Muscle of leg (tissue), 11 donors: Measurements from ENCODE around the gene ATM. TPM values are rescaled to one million over a fixed set of nuclear protein-coding genes. Genes with fewer than 3 reads are reported as not detected.

ENCODE experiments used
- DNase-seq: peaks from one replicate; pipeline ENCODE4 v3.0.0; 2013
- H3K27ac ChIP-seq: one replicate; pipeline ENCODE4 v1.5.1; 2013; ENCODE audit warnings: mild to moderate bottlenecking, low read length, control low read depth
- H3K27me3 ChIP-seq: one replicate; pipeline ENCODE4 v1.6.1; 2013; ENCODE audit warnings: low read length; ENCODE audit not compliant: control insufficient read depth, insufficient read depth
- H3K36me3 ChIP-seq: one replicate; pipeline ENCODE4 v1.6.1; 2013; ENCODE audit warnings: low read length; ENCODE audit not compliant: control insufficient read depth, insufficient read depth
- H3K4me1 ChIP-seq: one replicate; pipeline ENCODE4 v1.6.1; 2013; ENCODE audit warnings: low read length; ENCODE audit not compliant: control insufficient read depth, insufficient read depth
- H3K4me3 ChIP-seq: one replicate; pipeline ENCODE4 v1.5.1; 2013; ENCODE audit warnings: low read length, control low read depth
- H3K9me3 ChIP-seq: replicated peaks from 2 replicates; pipeline ENCODE4 v1.6.1; 2013; ENCODE audit warnings: low read depth, low read length; ENCODE audit not compliant: control insufficient read depth
- WGBS: methylation state at CpG from one replicate; pipeline ENCODE4 v1.1.5; 2013; ENCODE audit warnings: missing lambda C conversion rate; ENCODE audit not compliant: insufficient coverage; 5-methylcytosine and 5-hydroxymethylcytosine counted together
- polyA plus RNA-seq, 8 donors: library from polyadenylated mRNA; unstranded; fragments of 120-200 nt; gene quantifications; one replicate each; pipeline versions ENCODE4 v1.2.1 to v1.2.3, GENCODE V29; 2013; ENCODE audit warnings: inconsistent platforms in 1 of 8, low replicate concordance in 1 of 8; ENCODE audit not compliant: insufficient read length in 8 of 8, insufficient read depth in 1 of 8
- total RNA-seq: library from RNA; stranded (reverse); fragments of 120-200 nt; gene quantifications from one replicate; pipeline ENCODE4 v1.2.4, GENCODE V29; 2013

Gene ATM
- total and polyA plus RNA-seq, 9 donors = 27.8 to 53.8 (median 35.8) TPM

GRCh38 chr11:108204929-108205499 lies 17.9 kb upstream of the ATM start:
- Histone ChIP-seq H3K4me3 (no peak overlapping the region), H3K9me3 (peaks cover 29% of the 10 kb centered on the region), H3K27me3 (no peaks in the 10 kb centered on the region), H3K4me1 (no peaks in the 10 kb centered on the region), H3K36me3 (peaks cover 31% of the 10 kb centered on the region), H3K27ac (no peak overlapping the region)
- DNase-seq = no peak
- WGBS = no CpG with 5 or more reads among the region's 4 CpGs

- Histone ChIP-seq H3K9me3 (peaks cover 29% of the 10 kb centered on the region), H3K4me1 (no peaks in the 10 kb centered on the region), H3K27me3 (no peaks in the 10 kb centered on the region), H3K4me3 (no peak overlapping the region), H3K27ac (no peak overlapping the region), H3K36me3 (peaks cover 34% of the 10 kb centered on the region)
- no peak for DNase-seq
- 98% methylated on average over 4 of the region's 6 CpGs for WGBS
Measured at GRCh38 chr11:108206171-108206570, 16.7 kb upstream of the ATM start.

- DNase-seq = no peak
- 83% methylated on average over 7 of the region's 8 CpGs for WGBS
- Histone ChIP-seq H3K27me3 (no peaks in the 10 kb centered on the region), H3K4me3 (no peak overlapping the region), H3K36me3 (peaks cover 38% of the 10 kb centered on the region), H3K9me3 (peaks cover 32% of the 10 kb centered on the region), H3K27ac (no peak overlapping the region), H3K4me1 (no peaks in the 10 kb centered on the region)
Measured at GRCh38 chr11:108206969-108207682, 15.7 kb upstream of the ATM start.

GRCh38 chr11:108207683-108208060 lies 15.2 kb upstream of the ATM start:
- Histone ChIP-seq H3K27ac (no peak overlapping the region), H3K27me3 (no peaks in the 10 kb centered on the region), H3K9me3 (peaks cover 32% of the 10 kb centered on the region), H3K4me1 (no peaks in the 10 kb centered on the region), H3K36me3 (peaks cover 42% of the 10 kb centered on the region), H3K4me3 (no peak overlapping the region)
- DNase-seq = no peak
- 94% methylated on average over 3 of the region's 6 CpGs for WGBS

GRCh38 chr11:108210441-108210840 lies 12.4 kb upstream of the ATM start:
- Histone ChIP-seq H3K9me3 (peaks cover 21% of the 10 kb centered on the region), H3K27ac (no peak overlapping the region), H3K4me3 (no peak overlapping the region), H3K4me1 (no peaks in the 10 kb centered on the region), H3K27me3 (no peaks in the 10 kb centered on the region), H3K36me3 (peaks cover 36% of the 10 kb centered on the region)
- DNase-seq = no peak
- no CpG with 5 or more reads among the region's 1 CpG for WGBS

- Histone ChIP-seq H3K4me1 (no peaks in the 10 kb centered on the region), H3K27ac (no peak overlapping the region), H3K36me3 (peaks cover 15% of the 10 kb centered on the region), H3K4me3 (no peak overlapping the region), H3K9me3 (peaks cover 3% of the 10 kb centered on the region), H3K27me3 (no peaks in the 10 kb centered on the region)
- no CpG with 5 or more reads among the region's 2 CpGs for WGBS
- DNase-seq = no peak
Measured at GRCh38 chr11:108213784-108214183, 9.1 kb upstream of the ATM start.

- Histone ChIP-seq H3K36me3 (peaks cover 10% of the 10 kb centered on the region), H3K9me3 (no peaks in the 10 kb centered on the region), H3K27ac (no peak overlapping the region), H3K4me1 (peaks cover 8% of the 10 kb centered on the region), H3K4me3 (no peak overlapping the region), H3K27me3 (no peaks in the 10 kb centered on the region)
- DNase-seq = no peak
- no CpG with 5 or more reads among the region's 4 CpGs for whole genome bisulfite sequencing
Measured at GRCh38 chr11:108216988-108217387, 5.9 kb upstream of the ATM start.

GRCh38 chr11:108218455-108218854 lies 4.4 kb upstream of the ATM start:
- Histone ChIP-seq H3K27me3 (no peaks in the 10 kb centered on the region), H3K9me3 (no peaks in the 10 kb centered on the region), H3K4me1 (peaks cover 8% of the 10 kb centered on the region), H3K27ac (no peak overlapping the region), H3K36me3 (peaks cover 5% of the 10 kb centered on the region), H3K4me3 (no peak overlapping the region)
- no CpG with 5 or more reads among the region's 2 CpGs for WGBS
- no peak for DNase-seq

- Histone ChIP-seq H3K36me3 (peaks cover 3% of the 10 kb centered on the region), H3K27ac (no peak overlapping the region), H3K4me1 (peaks cover 11% of the 10 kb centered on the region), H3K4me3 (no peak overlapping the region), H3K27me3 (no peaks in the 10 kb centered on the region), H3K9me3 (no peaks in the 10 kb centered on the region)
- 49% methylated on average over 3 of the region's 7 CpGs for WGBS
- DNase-seq = no peak
Measured at GRCh38 chr11:108218912-108219783, 3.7 kb upstream of the ATM start.

GRCh38 chr11:108220721-108221336 lies 2.0 kb upstream of the ATM start:
- H3K9me3 ChIP-seq = no peaks in the 10 kb centered on the region
- no peak for DNase-seq
- no peaks in the 10 kb centered on the region for H3K27me3 ChIP-seq
- peak overlapping the region; percentile 98 for H3K27ac ChIP-seq
- 86% methylated on average over 2 of the region's 5 CpGs for WGBS
- peak overlapping the region; percentile 88 for H3K4me3 ChIP-seq
- H3K36me3 ChIP-seq = peaks cover 3% of the 10 kb centered on the region
- peaks cover 11% of the 10 kb centered on the region for H3K4me1 ChIP-seq
